HEK293 (cell line): ENCODE results near the gene ANKRD30BL.
"Not testable (repeated sequence)": the region's sequence is repeated elsewhere in the genome, so short reads cannot be mapped to it uniquely, and the experiment has no call there.

Experiments
- SCRT2 ChIP-seq: fragments of 450-650 bp; formaldehyde crosslinking; IDR thresholded peaks from 2 replicates; pipeline ENCODE4 v1.5.1; 2016; ENCODE audit warnings: missing biosample characterization, missing genetic modification characterization
- YY1 ChIP-seq: fragments of 450-650 bp; formaldehyde crosslinking; IDR thresholded peaks from 2 replicates; pipeline ENCODE4 v1.5.1; 2018; ENCODE audit warnings: missing biosample characterization, missing genetic modification characterization
- ZFP41 ChIP-seq: fragments of 450-650 bp; formaldehyde crosslinking; IDR thresholded peaks from 2 replicates; pipeline ENCODE4 v1.5.1; 2016; ENCODE audit warnings: missing biosample characterization, missing genetic modification characterization, borderline replicate concordance
- ZNF133 ChIP-seq: fragments of 450-650 bp; formaldehyde crosslinking; IDR thresholded peaks from 2 replicates; pipeline ENCODE4 v1.5.1; 2016; ENCODE audit warnings: missing biosample characterization, missing genetic modification characterization
- ZNF239 ChIP-seq: fragments of 450-650 bp; formaldehyde crosslinking; IDR thresholded peaks from 2 replicates; pipeline ENCODE4 v1.5.1; 2016; ENCODE audit warnings: missing biosample characterization, missing genetic modification characterization
- ZNF274 ChIP-seq, 2 experiments: fragments of 200-500 bp in 1 of 2; fragments of 450-650 bp in 1 of 2; sonication (Bioruptor generic) in 1 of 2; formaldehyde crosslinking in 1 of 2; IDR thresholded peaks; 2 replicates each; pipeline versions ENCODE4 v1.5.1 to v1.6.1; 2014 to 2016; ENCODE audit warnings: borderline replicate concordance in 1 of 2, inconsistent platforms in 1 of 2, low read length in 1 of 2, missing biosample characterization in 1 of 2, missing genetic modification characterization in 1 of 2
- ZNF530 ChIP-seq: fragments of 450-650 bp; formaldehyde crosslinking; IDR thresholded peaks from 2 replicates; pipeline ENCODE4 v1.5.1; 2016; ENCODE audit warnings: low read depth, missing biosample characterization, missing genetic modification characterization
- ZNF654 ChIP-seq: fragments of 450-650 bp; formaldehyde crosslinking; IDR thresholded peaks from 2 replicates; pipeline ENCODE4 v1.5.1; 2016; ENCODE audit warnings: low read depth, missing biosample characterization, missing genetic modification characterization
- ZNF747 ChIP-seq: fragments of 450-650 bp; formaldehyde crosslinking; IDR thresholded peaks from 2 replicates; pipeline ENCODE4 v1.5.1; 2016; ENCODE audit warnings: missing biosample characterization, missing genetic modification characterization
- ZNF777 ChIP-seq: fragments of 450-650 bp; formaldehyde crosslinking; IDR thresholded peaks from 2 replicates; pipeline ENCODE4 v1.5.1; 2017; ENCODE audit warnings: missing biosample characterization, missing genetic modification characterization, borderline replicate concordance
- ZNF785 ChIP-seq: fragments of 450-650 bp; formaldehyde crosslinking; IDR thresholded peaks from 2 replicates; pipeline ENCODE4 v1.5.1; 2016; ENCODE audit warnings: missing biosample characterization, missing genetic modification characterization
- TF ChIP-seq, protein P1 (sequence below): fragments of 450-650 bp; formaldehyde crosslinking; IDR thresholded peaks from 2 replicates; pipeline ENCODE4 v1.5.1; 2016; ENCODE audit warnings: missing biosample characterization, missing genetic modification characterization
- TF ChIP-seq, protein P2 (sequence below): fragments of 450-650 bp; formaldehyde crosslinking; IDR thresholded peaks from 2 replicates; pipeline ENCODE4 v1.5.1; 2016; ENCODE audit warnings: missing biosample characterization, missing genetic modification characterization, low read depth
- TF ChIP-seq, protein P3 (sequence below): fragments of 450-650 bp; formaldehyde crosslinking; IDR thresholded peaks from 2 replicates; pipeline ENCODE4 v1.5.1; 2016; ENCODE audit warnings: missing biosample characterization, missing genetic modification characterization

DNA sequence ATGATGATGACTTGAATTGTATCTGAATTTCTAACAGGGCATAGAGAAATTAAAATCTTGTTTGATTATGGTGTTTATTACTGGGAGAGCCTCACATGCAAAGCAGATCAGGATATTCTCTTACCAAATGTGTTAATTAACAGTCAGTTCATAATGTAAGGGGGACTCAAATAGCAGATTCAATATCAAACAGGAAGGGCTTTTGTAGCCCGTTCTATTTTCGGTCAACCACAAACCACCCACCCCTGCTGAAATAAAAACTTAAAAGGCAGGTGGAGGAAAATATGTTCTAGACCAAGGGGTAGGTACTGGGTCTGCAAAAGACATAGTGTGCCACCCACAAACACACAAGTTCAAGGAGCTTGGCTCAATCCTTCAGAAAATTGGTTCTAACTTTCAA is 41.1 kb upstream of the ANKRD30BL start:
- TF ChIP-seq ZNF654 (tag by site-specific recombination); ZNF785 (tag by site-specific recombination); ZFP41 (tag by site-specific recombination); ZNF274 (IDR thresholded peaks at IDR 0.05; ENCODE audit: low read length); ZNF274 (tag by site-specific recombination; IDR thresholded peaks at IDR 0.05; ENCODE audit: borderline replicate concordance); ZNF747; YY1 (tag by site-specific recombination); SCRT2 (tag by site-specific recombination); ZNF777 (tag by site-specific recombination); ZNF530 (tag by site-specific recombination); ZNF239 (tag by site-specific recombination); ZNF133: not testable (repeated sequence)
- TF ChIP-seq, protein P1, sequence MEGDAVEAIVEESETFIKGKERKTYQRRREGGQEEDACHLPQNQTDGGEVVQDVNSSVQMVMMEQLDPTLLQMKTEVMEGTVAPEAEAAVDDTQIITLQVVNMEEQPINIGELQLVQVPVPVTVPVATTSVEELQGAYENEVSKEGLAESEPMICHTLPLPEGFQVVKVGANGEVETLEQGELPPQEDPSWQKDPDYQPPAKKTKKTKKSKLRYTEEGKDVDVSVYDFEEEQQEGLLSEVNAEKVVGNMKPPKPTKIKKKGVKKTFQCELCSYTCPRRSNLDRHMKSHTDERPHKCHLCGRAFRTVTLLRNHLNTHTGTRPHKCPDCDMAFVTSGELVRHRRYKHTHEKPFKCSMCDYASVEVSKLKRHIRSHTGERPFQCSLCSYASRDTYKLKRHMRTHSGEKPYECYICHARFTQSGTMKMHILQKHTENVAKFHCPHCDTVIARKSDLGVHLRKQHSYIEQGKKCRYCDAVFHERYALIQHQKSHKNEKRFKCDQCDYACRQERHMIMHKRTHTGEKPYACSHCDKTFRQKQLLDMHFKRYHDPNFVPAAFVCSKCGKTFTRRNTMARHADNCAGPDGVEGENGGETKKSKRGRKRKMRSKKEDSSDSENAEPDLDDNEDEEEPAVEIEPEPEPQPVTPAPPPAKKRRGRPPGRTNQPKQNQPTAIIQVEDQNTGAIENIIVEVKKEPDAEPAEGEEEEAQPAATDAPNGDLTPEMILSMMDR (tag by site-specific recombination): not testable (repeated sequence)
- TF ChIP-seq, protein P2, sequence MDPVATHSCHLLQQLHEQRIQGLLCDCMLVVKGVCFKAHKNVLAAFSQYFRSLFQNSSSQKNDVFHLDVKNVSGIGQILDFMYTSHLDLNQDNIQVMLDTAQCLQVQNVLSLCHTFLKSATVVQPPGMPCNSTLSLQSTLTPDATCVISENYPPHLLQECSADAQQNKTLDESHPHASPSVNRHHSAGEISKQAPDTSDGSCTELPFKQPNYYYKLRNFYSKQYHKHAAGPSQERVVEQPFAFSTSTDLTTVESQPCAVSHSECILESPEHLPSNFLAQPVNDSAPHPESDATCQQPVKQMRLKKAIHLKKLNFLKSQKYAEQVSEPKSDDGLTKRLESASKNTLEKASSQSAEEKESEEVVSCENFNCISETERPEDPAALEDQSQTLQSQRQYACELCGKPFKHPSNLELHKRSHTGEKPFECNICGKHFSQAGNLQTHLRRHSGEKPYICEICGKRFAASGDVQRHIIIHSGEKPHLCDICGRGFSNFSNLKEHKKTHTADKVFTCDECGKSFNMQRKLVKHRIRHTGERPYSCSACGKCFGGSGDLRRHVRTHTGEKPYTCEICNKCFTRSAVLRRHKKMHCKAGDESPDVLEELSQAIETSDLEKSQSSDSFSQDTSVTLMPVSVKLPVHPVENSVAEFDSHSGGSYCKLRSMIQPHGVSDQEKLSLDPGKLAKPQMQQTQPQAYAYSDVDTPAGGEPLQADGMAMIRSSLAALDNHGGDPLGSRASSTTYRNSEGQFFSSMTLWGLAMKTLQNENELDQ (tag by site-specific recombination): not testable (repeated sequence)
- TF ChIP-seq, protein P3, sequence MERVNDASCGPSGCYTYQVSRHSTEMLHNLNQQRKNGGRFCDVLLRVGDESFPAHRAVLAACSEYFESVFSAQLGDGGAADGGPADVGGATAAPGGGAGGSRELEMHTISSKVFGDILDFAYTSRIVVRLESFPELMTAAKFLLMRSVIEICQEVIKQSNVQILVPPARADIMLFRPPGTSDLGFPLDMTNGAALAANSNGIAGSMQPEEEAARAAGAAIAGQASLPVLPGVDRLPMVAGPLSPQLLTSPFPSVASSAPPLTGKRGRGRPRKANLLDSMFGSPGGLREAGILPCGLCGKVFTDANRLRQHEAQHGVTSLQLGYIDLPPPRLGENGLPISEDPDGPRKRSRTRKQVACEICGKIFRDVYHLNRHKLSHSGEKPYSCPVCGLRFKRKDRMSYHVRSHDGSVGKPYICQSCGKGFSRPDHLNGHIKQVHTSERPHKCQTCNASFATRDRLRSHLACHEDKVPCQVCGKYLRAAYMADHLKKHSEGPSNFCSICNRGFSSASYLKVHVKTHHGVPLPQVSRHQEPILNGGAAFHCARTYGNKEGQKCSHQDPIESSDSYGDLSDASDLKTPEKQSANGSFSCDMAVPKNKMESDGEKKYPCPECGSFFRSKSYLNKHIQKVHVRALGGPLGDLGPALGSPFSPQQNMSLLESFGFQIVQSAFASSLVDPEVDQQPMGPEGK: not testable (repeated sequence)
